ENCODE measurements around the gene NUDCD2. TPM values are rescaled to one million over a fixed set of nuclear protein-coding genes. Genes with fewer than 3 reads are reported as not detected.
"Not testable (repeated sequence)": the region's sequence is repeated elsewhere in the genome, so short reads cannot be mapped to it uniquely, and the experiment has no call there.

NUDCD2 gene
- polyA plus RNA-seq, 1 donor (not counting 4 experiments of a cell fraction or from before 2014, with no cell fraction given): 15.9 TPM

- Histone ChIP-seq H3K4me2 (ENCODE audit: control insufficient read depth, extremely low read depth, insufficient read depth, low read depth, low read length) (no peak overlapping the region), H3K36me3 (ENCODE audit: control insufficient read depth in 2 of 2, extremely low read depth in 1 of 2, insufficient read depth in 2 of 2, low read length in 2 of 2) (no peaks in the 10 kb centered on the region), H3K79me2 (ENCODE audit: control insufficient read depth, insufficient read depth, low read length) (peaks cover 1% of the 10 kb centered on the region), H3K9me3 (ENCODE audit: control insufficient read depth, low read depth, low read length) (no peaks in the 10 kb centered on the region), H3K4me1 (ENCODE audit: control insufficient read depth, extremely low read depth, insufficient read depth, low read length) (peaks cover 4% of the 10 kb centered on the region), H3K9ac (ENCODE audit: control insufficient read depth, extremely low read depth, insufficient read depth, low read length) (no peak overlapping the region), H3K27ac (ENCODE audit: control insufficient read depth, insufficient read depth, low read length) (no peak overlapping the region), H4K20me1 (ENCODE audit: control insufficient read depth, extremely low read depth, insufficient read depth, low read length) (no peaks in the 10 kb centered on the region), H2AFZ (ENCODE audit: control insufficient read depth, low read length) (no peak overlapping the region), H3K27me3 (ENCODE audit: control insufficient read depth, extremely low read depth, insufficient read depth, low read length) (peaks cover 3% of the 10 kb centered on the region), H3K4me3 (ENCODE audit: control insufficient read depth in 2 of 3, extremely low read depth in 1 of 3, insufficient read depth in 2 of 3, low read depth in 1 of 3, low read length in 3 of 3) (no peak overlapping the region), H3K9me1 (ENCODE audit: control insufficient read depth, extremely low read depth, insufficient read depth, low read length) (no peaks in the 10 kb centered on the region)
- TF ChIP-seq CTCF (optimal IDR thresholded peaks at IDR 0.05 in 1 of 3, IDR thresholded peaks at IDR 0.05 in 1 of 3, conservative IDR thresholded peaks at IDR 0.05 in 1 of 3; ENCODE audit: extremely low read depth in 1 of 3, insufficient read depth in 2 of 3, low read length in 3 of 3) (no peak), EZH2 (IDR thresholded peaks at IDR 0.05; ENCODE audit: low read length) (no peak)
- dilution Hi-C loops (cut with MboI; ENCODE audit: extremely low pct_ligation_motif_present, low sequenced_read_pairs): no loop called here
- DNase-seq (ENCODE audit: low read depth, low spot score) (no peak), FAIRE-seq (no peak)
Observed at GRCh38 chr5:163432544-163432943, 27.4 kb downstream of the NUDCD2 start.

GRCh38 chr5:163426128-163426527 lies 33.8 kb downstream of the NUDCD2 start:
- H3K79me2 ChIP-seq (ENCODE audit: control insufficient read depth, insufficient read depth, low read length); H3K4me3 ChIP-seq (ENCODE audit: control insufficient read depth in 2 of 3, extremely low read depth in 1 of 3, insufficient read depth in 2 of 3, low read depth in 1 of 3, low read length in 3 of 3); H4K20me1 ChIP-seq (ENCODE audit: control insufficient read depth, extremely low read depth, insufficient read depth, low read length); FAIRE-seq; H3K9ac ChIP-seq (ENCODE audit: control insufficient read depth, extremely low read depth, insufficient read depth, low read length); H3K9me3 ChIP-seq (ENCODE audit: control insufficient read depth, low read depth, low read length); DNase-seq (ENCODE audit: low read depth, low spot score); H3K27ac ChIP-seq (ENCODE audit: control insufficient read depth, insufficient read depth, low read length); H3K4me2 ChIP-seq (ENCODE audit: control insufficient read depth, extremely low read depth, insufficient read depth, low read depth, low read length); dilution Hi-C loops (cut with MboI; ENCODE audit: extremely low pct_ligation_motif_present, low sequenced_read_pairs); H2AFZ ChIP-seq (ENCODE audit: control insufficient read depth, low read length); H3K36me3 ChIP-seq (ENCODE audit: control insufficient read depth in 2 of 2, extremely low read depth in 1 of 2, insufficient read depth in 2 of 2, low read length in 2 of 2); H3K27me3 ChIP-seq (ENCODE audit: control insufficient read depth, extremely low read depth, insufficient read depth, low read length); H3K9me1 ChIP-seq (ENCODE audit: control insufficient read depth, extremely low read depth, insufficient read depth, low read length); H3K4me1 ChIP-seq (ENCODE audit: control insufficient read depth, extremely low read depth, insufficient read depth, low read length): not testable (repeated sequence)

- no peak for DNase-seq (ENCODE audit: low read depth, low spot score)
- no peak overlapping the region for H2AFZ ChIP-seq (ENCODE audit: control insufficient read depth, low read length)
- H4K20me1 ChIP-seq (ENCODE audit: control insufficient read depth, extremely low read depth, insufficient read depth, low read length): no peaks in the 10 kb centered on the region
- dilution Hi-C loops (cut with MboI; ENCODE audit: extremely low pct_ligation_motif_present, low sequenced_read_pairs): no loop called here
- H3K36me3 ChIP-seq (ENCODE audit: control insufficient read depth in 2 of 2, extremely low read depth in 1 of 2, insufficient read depth in 2 of 2, low read length in 2 of 2): no peaks in the 10 kb centered on the region
- H3K4me2 ChIP-seq (ENCODE audit: control insufficient read depth, extremely low read depth, insufficient read depth, low read depth, low read length): no peak overlapping the region
- H3K4me1 ChIP-seq (ENCODE audit: control insufficient read depth, extremely low read depth, insufficient read depth, low read length): no peaks in the 10 kb centered on the region
- no peaks in the 10 kb centered on the region for H3K79me2 ChIP-seq (ENCODE audit: control insufficient read depth, insufficient read depth, low read length)
- no peaks in the 10 kb centered on the region for H3K27me3 ChIP-seq (ENCODE audit: control insufficient read depth, extremely low read depth, insufficient read depth, low read length)
- no peak overlapping the region for H3K27ac ChIP-seq (ENCODE audit: control insufficient read depth, insufficient read depth, low read length)
- no peak overlapping the region for H3K9ac ChIP-seq (ENCODE audit: control insufficient read depth, extremely low read depth, insufficient read depth, low read length)
- FAIRE-seq: no peak
- no peaks in the 10 kb centered on the region for H3K9me1 ChIP-seq (ENCODE audit: control insufficient read depth, extremely low read depth, insufficient read depth, low read length)
- no peaks in the 10 kb centered on the region for H3K9me3 ChIP-seq (ENCODE audit: control insufficient read depth, low read depth, low read length)
- TF ChIP-seq CTCF (optimal IDR thresholded peaks at IDR 0.05 in 1 of 3, IDR thresholded peaks at IDR 0.05 in 1 of 3, conservative IDR thresholded peaks at IDR 0.05 in 1 of 3; ENCODE audit: extremely low read depth in 1 of 3, insufficient read depth in 2 of 3, low read length in 3 of 3): no peak
- no peak for TF ChIP-seq EZH2 (IDR thresholded peaks at IDR 0.05; ENCODE audit: low read length)
- no peak overlapping the region for H3K4me3 ChIP-seq (ENCODE audit: control insufficient read depth in 2 of 3, extremely low read depth in 1 of 3, insufficient read depth in 2 of 3, low read depth in 1 of 3, low read length in 3 of 3)
Observed at GRCh38 chr5:163424836-163425235, 35.1 kb downstream of the NUDCD2 start.

- dilution Hi-C loops (cut with MboI; ENCODE audit: extremely low pct_ligation_motif_present, low sequenced_read_pairs); H3K9me3 ChIP-seq (ENCODE audit: control insufficient read depth, low read depth, low read length); H3K4me2 ChIP-seq (ENCODE audit: control insufficient read depth, extremely low read depth, insufficient read depth, low read depth, low read length); H3K27me3 ChIP-seq (ENCODE audit: control insufficient read depth, extremely low read depth, insufficient read depth, low read length); H3K9ac ChIP-seq (ENCODE audit: control insufficient read depth, extremely low read depth, insufficient read depth, low read length); FAIRE-seq; DNase-seq (ENCODE audit: low read depth, low spot score); H3K79me2 ChIP-seq (ENCODE audit: control insufficient read depth, insufficient read depth, low read length); H3K27ac ChIP-seq (ENCODE audit: control insufficient read depth, insufficient read depth, low read length); H3K9me1 ChIP-seq (ENCODE audit: control insufficient read depth, extremely low read depth, insufficient read depth, low read length); H3K4me3 ChIP-seq (ENCODE audit: control insufficient read depth in 2 of 3, extremely low read depth in 1 of 3, insufficient read depth in 2 of 3, low read depth in 1 of 3, low read length in 3 of 3); H4K20me1 ChIP-seq (ENCODE audit: control insufficient read depth, extremely low read depth, insufficient read depth, low read length); H2AFZ ChIP-seq (ENCODE audit: control insufficient read depth, low read length); H3K4me1 ChIP-seq (ENCODE audit: control insufficient read depth, extremely low read depth, insufficient read depth, low read length); H3K36me3 ChIP-seq (ENCODE audit: control insufficient read depth in 2 of 2, extremely low read depth in 1 of 2, insufficient read depth in 2 of 2, low read length in 2 of 2): not testable (repeated sequence)
Observed at GRCh38 chr5:163415673-163416072, 44.2 kb downstream of the NUDCD2 start.
